Hepatocyte (in vitro differentiated cells): ENCODE results near the gene METRN.

Source experiments
- EZH2 ChIP-seq: fragments of 200-600 bp; sonication (generic); IDR thresholded peaks from 2 replicates; pipeline ENCODE4 v1.6.1; 2016; ENCODE audit warnings: antibody characterized with exemption, mild to moderate bottlenecking, borderline replicate concordance
- EZH2phosphoT487 ChIP-seq: fragments of 200-600 bp; sonication (generic); IDR thresholded peaks from one replicate; pipeline ENCODE4 v1.6.1; 2018; ENCODE audit warnings: antibody characterized with exemption, mild to moderate bottlenecking, low read depth, moderate library complexity; ENCODE audit not compliant: unreplicated experiment, severe bottlenecking
- TF ChIP-seq, protein P1 (sequence below): fragments of 200-600 bp; sonication (generic); IDR thresholded peaks from 2 replicates; pipeline ENCODE4 v1.5.1; 2016; ENCODE audit warnings: antibody characterized with exemption, mild to moderate bottlenecking; ENCODE audit not compliant: poor library complexity

DNA sequence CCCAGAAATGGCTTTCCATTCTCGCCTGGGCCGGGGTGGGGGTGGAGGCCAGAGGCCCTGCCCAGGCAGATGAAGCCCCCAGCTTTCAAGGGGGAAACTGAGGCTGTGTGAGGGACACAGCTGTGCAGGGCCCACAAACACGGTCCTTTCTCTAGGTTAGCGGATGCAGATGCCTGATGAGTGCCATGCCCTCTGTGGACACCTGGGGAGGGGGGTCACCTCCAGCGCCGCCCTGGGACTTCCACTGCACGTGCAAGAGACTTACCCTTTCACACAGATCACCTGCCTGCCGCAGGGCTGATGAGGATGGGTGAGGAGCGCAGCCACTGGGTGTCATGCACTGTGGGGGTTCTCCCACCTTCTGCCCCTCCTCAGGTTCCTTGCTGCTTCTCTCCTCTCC lies 3.5 kb downstream of the METRN start:
- TF ChIP-seq, protein P1, sequence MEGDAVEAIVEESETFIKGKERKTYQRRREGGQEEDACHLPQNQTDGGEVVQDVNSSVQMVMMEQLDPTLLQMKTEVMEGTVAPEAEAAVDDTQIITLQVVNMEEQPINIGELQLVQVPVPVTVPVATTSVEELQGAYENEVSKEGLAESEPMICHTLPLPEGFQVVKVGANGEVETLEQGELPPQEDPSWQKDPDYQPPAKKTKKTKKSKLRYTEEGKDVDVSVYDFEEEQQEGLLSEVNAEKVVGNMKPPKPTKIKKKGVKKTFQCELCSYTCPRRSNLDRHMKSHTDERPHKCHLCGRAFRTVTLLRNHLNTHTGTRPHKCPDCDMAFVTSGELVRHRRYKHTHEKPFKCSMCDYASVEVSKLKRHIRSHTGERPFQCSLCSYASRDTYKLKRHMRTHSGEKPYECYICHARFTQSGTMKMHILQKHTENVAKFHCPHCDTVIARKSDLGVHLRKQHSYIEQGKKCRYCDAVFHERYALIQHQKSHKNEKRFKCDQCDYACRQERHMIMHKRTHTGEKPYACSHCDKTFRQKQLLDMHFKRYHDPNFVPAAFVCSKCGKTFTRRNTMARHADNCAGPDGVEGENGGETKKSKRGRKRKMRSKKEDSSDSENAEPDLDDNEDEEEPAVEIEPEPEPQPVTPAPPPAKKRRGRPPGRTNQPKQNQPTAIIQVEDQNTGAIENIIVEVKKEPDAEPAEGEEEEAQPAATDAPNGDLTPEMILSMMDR, result no peak
- TF ChIP-seq EZH2, result no peak
- TF ChIP-seq EZH2phosphoT487, result no peak
